Hematopoietic multipotent progenitor cell treated with erythropoietin and hydrocortisone succinate and interleukin-3 and kit ligand, for 15 days (in vitro differentiated cells): ENCODE data around the gene CA5B.
A peak's percentile ranks its signal among the peaks of the same experiment; 100 is the strongest.
"Not testable (repeated sequence)": the region's sequence is repeated elsewhere in the genome, so short reads cannot be mapped to it uniquely, and the experiment has no call there.

Source experiments
- DNase-seq: peaks from one replicate; pipeline ENCODE4 v3.0.0-alpha.2; 2015; ENCODE audit warnings: low spot score

Gene CA5B

DNA sequence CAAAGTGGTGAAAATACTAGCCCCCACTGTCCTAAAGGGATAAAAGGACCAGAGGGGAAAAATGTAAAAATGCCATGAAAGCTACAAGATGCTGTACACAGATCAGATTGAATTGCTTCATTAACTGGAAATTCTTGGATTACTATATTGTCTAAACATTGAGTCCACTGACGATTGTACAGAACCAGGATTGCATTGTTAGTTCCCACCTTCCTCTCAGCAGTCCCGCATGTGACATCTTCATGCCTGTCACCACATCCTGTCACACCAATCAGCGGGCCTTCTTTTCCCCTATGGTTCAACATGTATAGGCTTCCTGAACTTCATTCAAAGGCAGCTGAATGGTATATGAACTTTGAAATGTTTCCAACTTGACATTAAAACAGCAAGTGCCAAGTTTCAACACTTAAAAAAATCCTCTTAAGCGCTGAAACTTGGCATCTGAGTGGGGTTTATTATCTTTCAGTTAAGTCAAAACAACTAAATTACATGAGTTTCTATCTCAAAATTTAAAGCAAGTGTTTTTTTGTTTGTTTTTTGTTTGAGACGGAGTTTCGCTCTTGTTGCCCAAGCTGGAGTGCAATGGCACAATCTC is 76.8 kb downstream of the CA5B start:
- DNase-seq: no peak

GRCh38 chrX:15815779-15816437 is 77.8 kb downstream of the CA5B start:
- DNase-seq: peak; percentile 2

- DNase-seq: no peak
Measured at GRCh38 chrX:15816438-15816809, 78.4 kb downstream of the CA5B start.

GRCh38 chrX:15816886-15817285 is 78.8 kb downstream of the CA5B start:
- no peak for DNase-seq

- no peak for DNase-seq
Measured at GRCh38 chrX:15820106-15821073, 82.3 kb downstream of the CA5B start.

GRCh38 chrX:15822922-15823321 is 84.9 kb downstream of the CA5B start:
- DNase-seq: no peak

GRCh38 chrX:15825936-15826335 is 87.9 kb downstream of the CA5B start:
- no peak for DNase-seq

GRCh38 chrX:15829217-15829616 is 91.1 kb downstream of the CA5B start:
- no peak for DNase-seq

DNA sequence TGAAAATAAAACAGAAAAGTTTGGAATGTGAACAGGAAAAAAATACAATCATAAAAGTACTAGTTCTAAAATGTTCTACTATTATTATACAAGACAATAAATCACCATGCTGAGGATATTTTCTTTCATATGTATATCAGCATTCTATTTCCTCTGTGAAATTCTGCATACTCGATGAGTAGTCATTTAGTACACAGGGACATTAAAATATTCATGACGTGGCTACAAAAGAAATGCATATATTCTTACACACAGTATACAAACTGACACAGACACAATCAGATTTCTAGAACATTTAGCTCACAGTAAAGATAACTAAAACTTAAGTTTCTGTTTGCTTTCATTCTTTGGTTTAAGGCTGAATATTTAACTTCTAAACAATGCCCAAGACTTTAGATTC is 93.3 kb downstream of the CA5B start:
- not testable (repeated sequence) for DNase-seq

- no peak for DNase-seq
Measured at GRCh38 chrX:15834053-15834452, 96.0 kb downstream of the CA5B start.

- no peak for DNase-seq
Measured at GRCh38 chrX:15834827-15835595, 96.9 kb downstream of the CA5B start.
